GM23338 (cell line): ENCODE measurements around the gene GPR152. TPM values are rescaled to one million over a fixed set of nuclear protein-coding genes. Genes with fewer than 3 reads are reported as not detected.

Experiments used
- ATAC-seq: fragments of 200-7000 bp; cut with Tn5 transposase; 3 replicates; pipeline ENCODE4 v1.9.1; 2020
- DNase-seq: peaks from one replicate; pipeline ENCODE4 v3.0.0-alpha.2; 2015; ENCODE audit warnings: low spot score
- H2AFZ ChIP-seq: fragments of 200-600 bp; sonication (generic); 2 replicates; pipeline ENCODE4 v1.8.0; 2016; ENCODE audit warnings: antibody characterized with exemption, mild to moderate bottlenecking, moderate library complexity
- H3F3A ChIP-seq: fragments of 200-600 bp; sonication (generic); replicated peaks from 2 replicates; pipeline ENCODE4 v1.8.0; 2017; ENCODE audit warnings: antibody characterized with exemption, mixed run types, low read depth
- H3K27ac ChIP-seq: fragments of 200-600 bp; sonication (generic); 2 replicates; pipeline ENCODE4 v1.6.1; 2016; ENCODE audit warnings: low read depth
- H3K27me3 ChIP-seq: fragments of 200-600 bp; sonication (generic); 2 replicates; pipeline ENCODE4 v1.8.0; 2016; ENCODE audit warnings: mild to moderate bottlenecking, mixed run types, moderate library complexity; ENCODE audit not compliant: insufficient read depth
- H3K36me3 ChIP-seq: fragments of 200-600 bp; sonication (generic); 2 replicates; pipeline ENCODE4 v1.8.0; 2016; ENCODE audit warnings: mild to moderate bottlenecking; ENCODE audit not compliant: insufficient read depth
- H3K4me1 ChIP-seq: fragments of 200-600 bp; sonication (generic); 2 replicates; pipeline ENCODE4 v1.8.0; 2016; ENCODE audit warnings: mild to moderate bottlenecking, moderate library complexity; ENCODE audit not compliant: insufficient read depth
- H3K4me2 ChIP-seq: fragments of 200-600 bp; sonication (generic); 2 replicates; pipeline ENCODE4 v1.7.1; 2017; ENCODE audit warnings: mixed run types
- H3K4me3 ChIP-seq: fragments of 200-600 bp; sonication (generic); 2 replicates; pipeline ENCODE4 v1.6.1; 2016; ENCODE audit warnings: mixed run types
- H3K79me2 ChIP-seq: fragments of 200-600 bp; sonication (generic); replicated peaks from 2 replicates; pipeline ENCODE4 v1.8.0; 2017; ENCODE audit warnings: mild to moderate bottlenecking; ENCODE audit not compliant: insufficient read depth
- H3K9me2 ChIP-seq: fragments of 200-600 bp; sonication (generic); 2 replicates; pipeline ENCODE4 v1.8.0; 2017; ENCODE audit not compliant: insufficient read depth
- H4K20me1 ChIP-seq: fragments of 200-600 bp; sonication (generic); replicated peaks from 2 replicates; pipeline ENCODE4 v1.8.0; 2017; ENCODE audit warnings: mild to moderate bottlenecking; ENCODE audit not compliant: insufficient read depth
- H3K27ac Mint-ChIP-seq: 2 replicates; pipeline ENCODE4 v1.8.0; 2020; ENCODE audit warnings: inconsistent platforms, mild to moderate bottlenecking, moderate library complexity, mixed read lengths
- H3K27me3 Mint-ChIP-seq: 3 replicates; pipeline ENCODE4 v1.8.0; 2022; ENCODE audit warnings: low read depth, mild to moderate bottlenecking, moderate library complexity, mixed read lengths, inconsistent platforms; ENCODE audit not compliant: insufficient read depth, poor library complexity
- H3K36me3 Mint-ChIP-seq: 3 replicates; pipeline ENCODE4 v1.8.0; 2021; ENCODE audit warnings: low read depth, mild to moderate bottlenecking, inconsistent platforms, moderate library complexity, mixed read lengths
- H3K4me1 Mint-ChIP-seq: 3 replicates; pipeline ENCODE4 v1.8.0; 2020; ENCODE audit warnings: mild to moderate bottlenecking, inconsistent platforms, mixed read lengths
- H3K4me3 Mint-ChIP-seq: 3 replicates; pipeline ENCODE4 v1.8.0; 2021; ENCODE audit warnings: moderate library complexity, mild to moderate bottlenecking, inconsistent platforms, mixed read lengths
- H3K9me3 Mint-ChIP-seq: 3 replicates; pipeline ENCODE4 v1.8.0; 2020; ENCODE audit warnings: moderate library complexity, mild to moderate bottlenecking, inconsistent platforms, mixed read lengths
- CTCF ChIP-seq, 2 experiments: fragments of 200-600 bp in 1 of 2; sonication (generic) in 1 of 2; conservative IDR thresholded peaks; 2 replicates each; pipeline versions ENCODE4 v1.5.1 to v1.6.1; 2016 to 2017; ENCODE audit warnings: antibody characterized with exemption in 2 of 2, low read depth in 2 of 2, mild to moderate bottlenecking in 2 of 2, moderate library complexity in 1 of 2
- EZH2 ChIP-seq: fragments of 200-600 bp; sonication (generic); IDR thresholded peaks from one replicate; pipeline ENCODE4 v1.8.0; 2017; ENCODE audit warnings: antibody characterized with exemption, mild to moderate bottlenecking, low read depth; ENCODE audit not compliant: unreplicated experiment
- EZH2phosphoT487 ChIP-seq: fragments of 200-600 bp; sonication (generic); IDR thresholded peaks from one replicate; pipeline ENCODE4 v1.8.1; 2018; ENCODE audit warnings: antibody characterized with exemption; ENCODE audit not compliant: unreplicated experiment
- JUNB ChIP-seq: IDR thresholded peaks from one replicate; pipeline ENCODE4 v1.6.1; 2016; ENCODE audit warnings: antibody characterized with exemption; ENCODE audit not compliant: unreplicated experiment
- NANOG ChIP-seq: IDR thresholded peaks from 2 replicates; pipeline ENCODE4 v1.6.1; 2016; ENCODE audit warnings: antibody characterized with exemption, borderline replicate concordance
- STAT1 ChIP-seq: IDR thresholded peaks from one replicate; pipeline ENCODE4 v1.6.1; 2016; ENCODE audit warnings: antibody characterized with exemption; ENCODE audit not compliant: unreplicated experiment
- ZNF331 ChIP-seq: fragments of 250-450 bp; sonication (Bioruptor Pico); IDR thresholded peaks from 2 replicates; pipeline ENCODE4 v1.5.0; 2020; ENCODE audit warnings: low read depth, mild to moderate bottlenecking, moderate library complexity
- ZNF462 ChIP-seq: fragments of 250-450 bp; sonication (Bioruptor Pico); IDR thresholded peaks from 2 replicates; pipeline ENCODE4 v1.5.0; 2020; ENCODE audit warnings: mild to moderate bottlenecking, moderate library complexity
- polyA plus RNA-seq: library from polyadenylated mRNA; unstranded; fragments of >200 nt; fragmentation: Nextera tagmentation; extraction: Ambion mirVana; gene quantifications from 2 replicates; pipeline ENCODE4 v1.2.1, GENCODE V29; 2016
- total RNA-seq: library from RNA; depleted of rRNA; stranded (reverse); fragments of >200 nt; shearing (Covaris generic); gene quantifications from 2 replicates; pipeline ENCODE4 v1.2.3, GENCODE V29; 2014

GPR152 gene
- total and polyA plus RNA-seq, 2 experiments from 2014 or later = not detected

- TF ChIP-seq ZNF462 (CRISPR knock-in tag) (no peak), JUNB (no peak), NANOG (no peak), EZH2phosphoT487 (no peak), STAT1 (no peak)
These were observed 41.2 kb upstream of the GPR152 start (continued) for GRCh38 chr11:67493548-67494370.

- ATAC-seq = peak; percentile 75
- TF ChIP-seq ZNF331 = no peak
- no peak for TF ChIP-seq STAT1
- TF ChIP-seq EZH2 = no peak
- TF ChIP-seq CTCF (conservative IDR thresholded peaks at IDR 0.05; ENCODE audit: low read depth in 2 of 2) = peak in 1 of 2 experiments; percentile 21; a peak in 2 of 4 replicates
- H3K27me3 ChIP-seq = no peaks in the 10 kb centered on the region
- no peak overlapping the region for H3K4me3 ChIP-seq
- Mint-ChIP-seq H3K4me3 (no peak overlapping the region), H3K27me3 (peaks cover 5% of the 10 kb centered on the region), H3K9me3 (no peaks in the 10 kb centered on the region), H3K36me3 (peaks cover 4% of the 10 kb centered on the region; the same call in 1 of the 3 replicates), H3K4me1 (no peaks in the 10 kb centered on the region; the same call in 2 of the 3 replicates), H3K27ac (no peak overlapping the region)
- peak; percentile 72 for DNase-seq
- no peak overlapping the region for H2AFZ ChIP-seq
- H3K27ac ChIP-seq = no peak overlapping the region
- no peaks in the 10 kb centered on the region for H3K9me2 ChIP-seq
- H4K20me1 ChIP-seq = no peaks in the 10 kb centered on the region; the same call in 1 of the 2 replicates
- 0 out of 2 replicates have a peak, but pooled peaks cover 3% of the 10 kb centered on the region for H3F3A ChIP-seq
- no peak overlapping the region for H3K4me2 ChIP-seq
- H3K4me1 ChIP-seq = no peaks in the 10 kb centered on the region
- no peaks in the 10 kb centered on the region; the same call in 1 of the 2 replicates for H3K36me3 ChIP-seq
- no peaks in the 10 kb centered on the region for H3K79me2 ChIP-seq
These were observed 40.4 kb upstream of the GPR152 start for GRCh38 chr11:67492801-67493547.
